ENCODE measurements around the gene CACNA2D1.

The CACNA2D1 gene

DNA sequence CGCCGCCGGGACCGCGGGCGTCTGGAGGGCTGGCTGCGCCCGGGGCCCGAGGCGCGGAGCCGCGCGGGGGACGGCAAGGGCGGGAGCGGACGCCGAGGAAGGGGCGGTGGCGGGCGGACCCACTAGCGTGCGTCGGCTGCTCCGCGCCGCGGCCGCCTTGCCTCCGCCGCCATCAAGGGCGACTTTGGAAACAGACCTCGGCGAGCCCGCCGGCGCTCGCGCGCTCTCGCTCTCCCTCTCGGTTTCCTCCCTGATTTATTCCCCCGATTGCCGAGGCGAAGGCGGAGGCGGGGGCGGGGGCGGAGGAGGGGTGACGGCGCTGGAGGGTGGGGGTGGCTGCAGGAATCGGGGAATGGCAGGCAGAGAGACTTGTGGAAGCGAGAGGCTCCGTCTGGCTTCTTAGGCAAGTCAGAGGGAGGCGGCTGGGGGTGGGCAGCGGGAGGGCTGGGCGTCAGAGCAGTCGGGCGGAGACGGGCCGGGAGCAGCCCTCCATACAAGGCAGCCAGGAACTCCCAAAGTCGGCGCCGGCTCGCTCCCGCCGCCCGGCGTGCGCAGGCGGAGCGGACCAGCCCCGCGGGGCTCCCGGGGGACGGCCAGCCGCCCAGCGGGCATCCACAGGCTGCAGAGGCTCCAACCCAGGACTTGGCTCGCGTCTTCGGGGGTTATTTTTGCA is at the start of gene CACNA2D1:
Gene CACNA2D1 (minus strand): TSS at position 231 of the 673 bp plus-strand sequence.
- H3K27me3 ChIP-seq (replicated peaks) = no peaks in the 10 kb centered on the region
- no peaks in the 10 kb centered on the region for H3K36me3 ChIP-seq (replicated peaks)
- peak within 1 kb of the TSS; percentile 84 for H3K27ac ChIP-seq
- in situ Hi-C loops (cut with HindIII; ENCODE audit: low pct_ligation_motif_present, low sequenced_read_pairs) = no loop called here
- H3K4me3 ChIP-seq (ENCODE audit: low read depth, low read length) = peak within 1 kb of the TSS; percentile 70
- TF ChIP-seq, protein P1, sequence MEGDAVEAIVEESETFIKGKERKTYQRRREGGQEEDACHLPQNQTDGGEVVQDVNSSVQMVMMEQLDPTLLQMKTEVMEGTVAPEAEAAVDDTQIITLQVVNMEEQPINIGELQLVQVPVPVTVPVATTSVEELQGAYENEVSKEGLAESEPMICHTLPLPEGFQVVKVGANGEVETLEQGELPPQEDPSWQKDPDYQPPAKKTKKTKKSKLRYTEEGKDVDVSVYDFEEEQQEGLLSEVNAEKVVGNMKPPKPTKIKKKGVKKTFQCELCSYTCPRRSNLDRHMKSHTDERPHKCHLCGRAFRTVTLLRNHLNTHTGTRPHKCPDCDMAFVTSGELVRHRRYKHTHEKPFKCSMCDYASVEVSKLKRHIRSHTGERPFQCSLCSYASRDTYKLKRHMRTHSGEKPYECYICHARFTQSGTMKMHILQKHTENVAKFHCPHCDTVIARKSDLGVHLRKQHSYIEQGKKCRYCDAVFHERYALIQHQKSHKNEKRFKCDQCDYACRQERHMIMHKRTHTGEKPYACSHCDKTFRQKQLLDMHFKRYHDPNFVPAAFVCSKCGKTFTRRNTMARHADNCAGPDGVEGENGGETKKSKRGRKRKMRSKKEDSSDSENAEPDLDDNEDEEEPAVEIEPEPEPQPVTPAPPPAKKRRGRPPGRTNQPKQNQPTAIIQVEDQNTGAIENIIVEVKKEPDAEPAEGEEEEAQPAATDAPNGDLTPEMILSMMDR (IDR thresholded peaks at IDR 0.05; ENCODE audit: low read depth, low read length, missing control alignments) = no peak
- DNase-seq = peak; percentile 89

- in situ Hi-C loops (cut with HindIII; ENCODE audit: low pct_ligation_motif_present, low sequenced_read_pairs) = no loop called here
- TF ChIP-seq, protein P1 (IDR thresholded peaks at IDR 0.05; ENCODE audit: low read depth, low read length, missing control alignments) = peak; percentile 64
- Histone ChIP-seq H3K27ac (no peak overlapping the region), H3K36me3 (replicated peaks) (no peaks in the 10 kb centered on the region), H3K4me3 (ENCODE audit: low read depth, low read length) (no peak overlapping the region), H3K27me3 (replicated peaks) (no peaks in the 10 kb centered on the region)
- no peak for DNase-seq
Observed at GRCh38 chr7:82481499-82482097, 38.0 kb upstream of the CACNA2D1 start.

DNA sequence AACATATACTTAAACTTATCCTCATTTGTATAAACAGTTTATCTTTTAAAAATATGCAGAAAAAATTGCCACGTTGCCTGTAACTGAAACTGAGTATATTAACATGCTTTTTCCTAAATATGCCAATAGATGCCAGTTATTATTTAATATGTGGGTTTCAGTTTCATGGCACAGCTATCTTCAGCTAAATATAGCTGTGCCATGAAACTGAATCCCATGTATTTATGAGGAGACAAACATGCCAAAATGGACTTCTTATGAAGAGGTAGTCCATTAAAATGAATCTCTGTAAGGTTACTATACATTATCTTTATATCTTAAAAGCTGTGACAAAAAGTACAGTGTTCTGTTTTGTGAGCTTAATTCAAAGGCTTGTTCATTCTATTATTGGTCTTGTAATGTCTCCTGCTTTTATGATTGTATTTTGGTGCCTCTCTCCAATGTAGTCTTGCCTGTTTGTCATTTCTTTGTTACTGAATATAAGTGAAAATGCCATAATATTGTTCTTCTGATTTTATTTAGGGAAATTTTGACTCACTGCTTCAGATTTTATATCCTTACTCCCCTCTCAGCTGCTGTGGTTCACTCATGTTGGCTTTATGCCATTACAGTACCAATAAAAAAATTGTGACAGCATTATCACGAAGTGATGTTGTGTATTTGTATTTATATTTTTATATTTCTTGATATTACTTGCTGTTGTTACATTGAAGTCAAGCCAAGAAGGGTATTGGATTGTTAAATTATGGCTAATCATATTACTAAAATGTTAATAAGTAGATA is 34.3 kb upstream of the CACNA2D1 start:
- in situ Hi-C loops (cut with HindIII; ENCODE audit: low pct_ligation_motif_present, low sequenced_read_pairs) = no loop called here
- TF ChIP-seq, protein P1 (IDR thresholded peaks at IDR 0.05; ENCODE audit: low read depth, low read length, missing control alignments) = no peak
- Histone ChIP-seq H3K27ac (no peak overlapping the region), H3K4me3 (ENCODE audit: low read depth, low read length) (no peak overlapping the region), H3K27me3 (replicated peaks) (no peaks in the 10 kb centered on the region), H3K36me3 (replicated peaks) (no peaks in the 10 kb centered on the region)
- DNase-seq = no peak

DNA sequence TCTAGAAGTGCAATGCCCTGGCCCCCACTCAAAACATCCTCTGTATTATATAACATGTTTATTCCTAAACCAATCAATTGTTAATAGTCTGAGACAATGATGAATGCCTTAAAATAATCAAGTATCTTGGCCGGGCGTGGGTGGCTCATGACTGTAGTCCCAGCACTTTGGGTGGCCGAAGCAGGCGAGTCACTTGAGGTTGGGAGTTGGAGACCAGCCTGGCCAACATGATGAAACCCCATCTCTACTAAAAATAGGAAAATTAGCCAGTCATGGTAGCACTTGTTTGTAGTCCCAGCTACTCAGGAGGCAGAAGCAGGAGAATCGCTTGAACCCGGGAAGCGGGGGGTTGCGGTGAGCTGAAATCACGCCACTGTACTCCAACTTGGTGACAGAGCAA is 29.4 kb upstream of the CACNA2D1 start:
- Histone ChIP-seq H3K27me3 (replicated peaks) (no peaks in the 10 kb centered on the region), H3K36me3 (replicated peaks) (no peaks in the 10 kb centered on the region), H3K27ac (no peak overlapping the region), H3K4me3 (ENCODE audit: low read depth, low read length) (no peak overlapping the region)
- in situ Hi-C loops (cut with HindIII; ENCODE audit: low pct_ligation_motif_present, low sequenced_read_pairs) = no loop called here
- TF ChIP-seq, protein P1 (IDR thresholded peaks at IDR 0.05; ENCODE audit: low read depth, low read length, missing control alignments) = no peak
- DNase-seq = no peak

DNA sequence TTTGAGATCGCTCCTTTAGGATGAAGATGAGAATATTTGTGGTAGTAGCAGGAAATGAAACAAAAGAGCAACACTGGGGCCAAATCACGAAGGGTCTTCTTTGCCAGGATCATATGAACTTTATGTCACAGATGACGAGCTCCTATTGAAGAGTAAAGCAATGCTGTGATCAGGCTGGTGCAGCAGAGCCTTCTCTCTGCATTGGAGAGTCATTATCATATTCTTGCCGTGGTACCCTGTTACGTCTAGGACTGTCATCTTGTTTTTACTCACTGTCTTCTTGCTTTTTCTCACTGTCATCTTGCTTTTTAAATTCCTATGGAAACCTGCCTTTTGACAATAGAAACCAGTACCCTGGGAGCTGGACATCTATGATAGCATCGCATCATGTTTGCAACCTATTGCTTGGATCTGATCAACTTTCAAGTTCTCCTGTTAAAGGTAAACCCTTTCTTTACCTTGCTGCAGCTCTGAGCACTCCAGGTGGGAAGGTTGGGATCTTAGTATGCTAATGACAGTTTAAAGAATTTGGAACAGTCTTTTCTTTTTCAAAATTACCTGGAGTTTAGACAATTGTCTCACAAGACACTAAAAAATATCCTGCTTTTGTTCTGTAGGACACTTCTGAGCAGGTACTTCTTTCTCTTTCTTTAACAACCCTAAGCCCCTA is 27.9 kb upstream of the CACNA2D1 start:
- in situ Hi-C loops (cut with HindIII; ENCODE audit: low pct_ligation_motif_present, low sequenced_read_pairs) = no loop called here
- Histone ChIP-seq H3K4me3 (ENCODE audit: low read depth, low read length) (no peak overlapping the region), H3K27me3 (replicated peaks) (no peaks in the 10 kb centered on the region), H3K27ac (no peak overlapping the region), H3K36me3 (replicated peaks) (no peaks in the 10 kb centered on the region)
- TF ChIP-seq, protein P1 (IDR thresholded peaks at IDR 0.05; ENCODE audit: low read depth, low read length, missing control alignments) = no peak
- DNase-seq = no peak
